Activated CD8-positive, alpha-beta memory T cell treated with anti-CD3 and anti-CD28 coated beads, Interleukin-2, amount 50 U/mL, for 48 hours (primary cell): ENCODE data around the gene ANKAR.
"Not testable (repeated sequence)": the region's sequence is repeated elsewhere in the genome, so short reads cannot be mapped to it uniquely, and the experiment has no call there.

ENCODE experiments used
- DNase-seq: peaks from one replicate; pipeline ENCODE4 v3.0.0-alpha.2; 2020

The ANKAR gene

DNA sequence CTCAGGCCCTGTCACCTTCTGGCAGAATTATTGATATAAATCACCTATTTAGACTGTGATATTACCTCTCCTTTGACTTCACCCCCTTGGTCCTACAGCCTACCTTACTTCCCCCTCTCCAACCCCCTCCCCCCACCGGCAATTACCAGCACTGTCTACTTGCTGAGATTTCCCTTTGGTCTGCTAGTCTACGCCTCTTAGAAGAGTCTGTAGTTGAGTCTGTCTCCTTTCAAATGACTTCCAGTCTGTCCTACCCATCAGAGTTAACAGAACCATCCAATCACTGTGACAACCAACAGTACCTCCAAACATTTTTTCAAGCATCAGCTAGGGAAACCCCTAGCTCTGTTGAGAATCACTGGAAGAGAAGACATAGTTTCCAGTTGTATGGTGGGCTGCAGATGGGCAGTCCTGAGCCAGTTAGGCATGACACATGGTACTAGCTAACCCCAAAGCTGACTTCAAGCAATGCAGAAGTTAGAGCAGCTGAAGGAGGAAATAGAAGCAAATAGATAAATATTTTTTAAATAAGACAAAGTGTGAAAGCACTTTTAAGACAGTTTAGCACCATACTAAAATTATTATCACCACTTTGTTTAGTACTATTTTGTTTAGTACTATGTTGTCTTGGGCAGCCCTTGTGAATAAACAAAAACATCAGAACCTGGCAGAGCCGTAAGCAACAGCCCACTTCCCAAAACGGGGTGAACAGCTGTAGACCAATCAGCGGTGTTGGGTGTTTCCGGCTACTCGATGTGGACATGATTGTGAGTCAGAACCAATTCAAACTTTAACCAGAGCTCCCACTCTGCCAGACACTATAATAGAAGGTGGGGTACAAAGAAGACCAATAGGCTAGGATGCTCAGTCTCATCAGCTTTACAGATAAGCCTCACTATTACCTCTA is 15.9 kb upstream of the ANKAR start:
- no peak for DNase-seq

DNA sequence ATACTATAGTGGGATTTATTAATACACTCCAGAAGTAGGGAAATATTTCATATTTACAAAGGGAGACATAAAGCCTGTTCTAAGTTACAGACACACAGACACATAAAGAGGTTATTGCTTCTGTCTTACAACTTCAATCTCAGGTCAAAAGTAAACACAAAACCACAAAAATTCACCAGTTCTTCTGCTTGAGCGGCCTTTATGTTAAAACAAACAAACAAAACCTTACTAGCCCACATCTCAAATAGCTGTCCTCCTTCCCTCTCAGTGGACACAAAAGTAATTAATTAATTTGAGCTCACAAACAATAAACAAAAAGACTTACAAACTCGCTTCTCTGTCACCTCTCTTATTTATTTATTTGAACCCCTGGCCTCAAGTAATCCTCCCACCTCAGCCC is 14.7 kb upstream of the ANKAR start:
- DNase-seq, result no peak

DNA sequence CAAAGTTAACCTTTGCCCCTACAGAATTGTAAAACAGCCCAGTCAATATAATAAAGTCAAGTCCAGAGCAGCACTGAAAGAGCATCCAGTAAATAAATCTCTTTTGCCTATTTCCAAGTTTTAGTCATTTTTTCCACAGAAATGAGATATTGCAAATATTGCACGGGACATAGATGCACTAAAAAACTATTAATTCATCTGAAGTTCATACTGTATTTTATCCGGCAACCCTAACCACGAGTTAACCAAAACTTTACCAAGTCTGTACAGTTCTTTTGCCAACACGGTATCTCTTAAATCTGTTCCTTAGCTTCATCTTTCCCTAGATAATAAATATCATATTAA is 13.7 kb upstream of the ANKAR start:
- DNase-seq, result no peak

DNA sequence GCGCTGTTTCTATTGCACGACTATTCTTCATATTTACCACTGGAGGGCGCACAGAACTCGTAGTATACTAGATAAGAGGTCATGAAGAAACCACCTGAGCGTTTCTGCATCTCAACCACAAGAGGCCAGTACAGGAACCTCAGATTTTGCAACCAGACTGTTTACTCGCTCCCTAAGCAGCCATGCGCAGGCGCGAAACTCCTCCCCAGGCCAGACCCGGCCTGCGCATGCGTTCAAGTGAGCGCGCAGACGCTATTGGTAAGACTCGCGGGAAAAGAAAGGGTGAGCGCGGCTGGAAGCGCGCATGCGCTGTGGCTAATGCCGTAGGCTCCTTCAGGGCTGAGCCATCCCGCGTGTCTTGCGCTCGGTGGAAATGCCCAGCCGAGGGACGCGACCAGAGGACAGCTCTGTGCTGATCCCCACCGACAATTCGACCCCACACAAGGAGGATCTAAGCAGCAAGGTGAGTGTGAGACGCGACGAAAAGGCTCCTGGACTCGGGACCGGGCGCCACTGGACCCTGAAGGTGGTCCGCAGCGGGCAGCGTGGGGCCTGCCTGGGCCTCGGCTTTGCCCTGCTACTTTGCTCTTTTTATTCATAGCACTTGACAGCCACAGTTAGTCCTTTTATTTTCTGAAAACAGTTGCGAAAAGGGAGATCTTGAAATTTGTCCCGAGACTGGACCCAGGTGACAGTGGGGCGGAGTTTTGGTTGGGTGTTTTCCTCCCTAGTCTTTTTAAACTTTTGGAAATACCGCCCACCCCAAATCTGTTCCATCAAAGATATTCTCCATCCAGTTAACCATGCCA is 13.1 kb upstream of the ANKAR start, which contains the start of gene ASNSD1:
Gene ASNSD1, plus strand, starts transcription at position 312 of the 809 bp plus-strand sequence. CDS start 4,674 bp downstream, outside the sequence.
- peak; percentile 99 for DNase-seq

DNA sequence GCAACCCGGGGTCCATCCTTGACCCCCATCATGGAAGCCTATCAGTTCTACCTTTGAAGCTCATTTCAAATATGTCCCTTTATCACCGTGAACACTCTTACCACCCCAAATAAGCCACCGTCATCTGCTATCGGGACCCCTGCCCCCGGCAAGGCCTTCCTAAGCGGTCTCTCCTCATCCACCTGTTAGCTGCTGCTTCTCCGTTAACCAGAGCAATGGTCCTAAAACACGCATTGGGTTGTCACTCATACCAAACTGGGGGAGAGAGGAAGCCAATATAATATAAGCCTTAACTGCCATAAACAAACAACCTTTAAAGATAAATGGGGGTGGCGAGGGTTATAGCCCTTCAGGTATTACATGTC is 12.5 kb upstream of the ANKAR start:
- DNase-seq, result no peak

DNA sequence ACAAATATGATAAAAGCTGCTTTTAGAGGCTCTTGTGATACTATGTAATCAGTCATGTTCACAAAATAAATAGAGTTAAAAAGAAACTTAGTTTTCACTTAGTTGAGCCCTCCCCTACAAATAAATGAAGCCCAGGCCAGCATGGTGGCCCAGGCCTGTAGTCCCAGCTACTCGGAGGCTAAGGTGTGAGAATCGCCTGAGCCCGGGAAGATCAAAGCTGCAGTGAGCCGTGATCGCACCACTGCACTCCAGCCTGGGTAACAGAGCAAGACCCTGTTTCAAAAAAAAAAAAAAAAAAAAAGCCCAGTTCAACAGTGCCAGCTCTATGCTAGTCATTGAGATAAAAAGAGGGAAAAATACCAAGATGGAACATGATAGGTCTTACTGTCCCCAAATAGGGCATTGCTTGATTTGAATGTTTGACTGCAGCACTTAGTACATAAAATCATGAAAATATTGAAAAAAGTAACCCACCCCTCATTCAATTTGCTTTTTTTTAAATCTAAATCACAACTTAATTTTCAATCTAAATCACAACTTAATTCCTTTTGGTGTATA is 11.7 kb upstream of the ANKAR start:
- DNase-seq, result no peak

DNA sequence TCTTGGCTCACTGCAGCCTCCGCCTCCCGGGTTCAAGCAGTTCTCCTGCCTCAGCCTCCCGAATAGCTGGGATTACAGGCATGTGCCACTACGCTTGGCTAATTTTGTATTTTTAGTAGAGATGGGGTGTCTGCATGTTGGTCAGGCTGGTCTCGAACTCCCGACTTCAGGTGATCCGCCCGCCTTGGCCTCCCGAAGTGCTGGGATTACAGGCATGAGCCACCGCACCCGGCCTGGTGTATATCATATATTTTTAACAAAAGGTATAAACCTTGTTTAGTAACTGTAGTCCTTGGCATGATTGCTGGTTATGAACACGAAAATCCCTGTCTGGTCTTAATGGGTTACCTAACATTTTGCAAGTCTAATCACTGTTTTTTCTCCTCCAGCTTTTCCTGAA is 11.2 kb upstream of the ANKAR start:
- DNase-seq, result not testable (repeated sequence)

DNA sequence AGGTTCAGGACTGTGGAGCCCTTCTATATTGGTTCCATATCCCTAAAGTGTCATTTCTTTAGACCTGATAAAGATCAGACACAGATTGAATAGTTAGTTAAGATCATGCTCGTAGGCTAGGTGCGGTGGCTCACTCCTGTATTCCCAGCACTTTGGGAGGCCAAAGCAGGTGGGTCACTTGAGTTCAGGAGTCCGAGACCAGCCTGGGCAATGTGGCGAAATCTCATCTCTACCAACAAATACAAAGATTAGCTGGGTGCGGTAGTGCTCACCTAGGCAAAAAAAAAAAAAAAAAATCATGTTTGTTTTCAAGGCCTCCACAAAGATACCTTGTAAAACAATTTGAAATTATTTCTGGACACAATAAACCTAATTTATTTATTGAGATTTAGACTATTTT is 4.6 kb upstream of the ANKAR start:
- no peak for DNase-seq

DNA sequence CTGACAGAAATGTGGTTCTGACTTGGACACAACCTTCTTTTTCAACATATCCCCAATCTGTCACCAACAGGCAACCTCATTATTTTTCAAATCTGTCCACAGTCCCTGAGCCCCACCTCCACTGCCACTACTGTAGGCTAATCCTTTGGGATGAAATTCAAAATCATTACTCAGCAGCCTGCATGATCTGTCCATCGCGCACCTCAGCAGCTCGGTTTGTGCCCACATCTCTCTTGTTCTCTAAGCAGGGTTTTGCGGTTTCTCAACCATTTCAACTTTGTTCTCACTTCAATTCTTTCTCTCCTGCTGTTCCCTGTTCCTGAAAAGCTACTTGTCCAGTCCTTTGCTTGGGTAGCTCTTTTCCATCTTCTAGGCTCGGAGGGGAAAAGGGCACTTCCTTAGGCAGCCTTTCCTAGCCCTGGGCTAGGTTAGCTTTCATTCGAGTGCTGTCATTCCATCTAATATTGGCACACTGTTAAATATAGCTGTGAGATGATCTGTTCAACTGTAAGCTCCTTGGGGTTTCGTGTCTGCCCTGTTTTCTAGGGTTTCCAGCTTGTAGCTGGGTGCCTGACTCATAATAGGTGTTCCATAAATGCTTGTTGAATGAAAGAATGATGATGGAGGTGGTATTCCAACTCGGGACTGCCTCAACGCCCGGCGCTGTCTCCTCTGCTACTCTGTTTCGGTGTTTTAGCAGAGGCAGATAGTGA is 653 bp upstream of the ANKAR start:
- DNase-seq, result no peak

DNA sequence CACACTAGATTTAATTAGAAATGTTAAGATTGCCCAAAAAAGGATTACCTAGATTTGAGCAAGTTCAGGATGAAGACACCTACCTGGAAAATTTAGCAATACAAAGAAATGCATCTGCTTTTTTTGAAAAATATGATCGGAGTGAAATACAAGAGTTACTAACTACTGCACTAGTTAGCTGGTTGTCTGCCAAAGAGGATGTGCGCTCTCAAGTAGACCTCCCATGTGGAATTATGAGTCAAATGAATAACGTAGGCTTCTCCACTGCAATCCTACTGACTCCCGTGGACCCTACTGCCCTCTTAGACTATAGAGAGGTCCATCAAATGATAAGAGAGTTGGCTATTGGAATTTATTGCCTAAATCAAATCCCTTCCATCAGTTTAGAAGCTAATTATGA is 2.0 kb downstream of the ANKAR start:
- DNase-seq, result no peak

DNA sequence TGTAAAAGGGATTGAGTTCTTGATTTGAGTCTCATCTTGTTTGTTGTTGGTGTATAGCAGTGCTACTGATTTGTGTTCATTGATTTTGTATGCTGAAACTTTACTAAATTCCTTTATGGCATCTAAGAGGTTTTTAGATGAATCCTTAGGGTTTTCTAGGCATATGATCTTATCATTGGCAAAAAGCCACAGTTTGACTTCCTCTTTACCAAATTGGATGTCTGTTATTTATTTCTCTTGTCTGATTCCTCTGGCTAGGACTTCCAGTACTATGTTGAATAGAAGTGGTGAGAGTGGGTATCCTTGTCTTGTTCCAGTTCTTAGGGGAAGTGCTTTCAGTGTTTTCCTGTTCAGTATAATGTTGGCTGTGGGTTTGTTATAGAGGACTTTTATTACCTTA is 4.8 kb downstream of the ANKAR start:
- DNase-seq, result no peak

DNA sequence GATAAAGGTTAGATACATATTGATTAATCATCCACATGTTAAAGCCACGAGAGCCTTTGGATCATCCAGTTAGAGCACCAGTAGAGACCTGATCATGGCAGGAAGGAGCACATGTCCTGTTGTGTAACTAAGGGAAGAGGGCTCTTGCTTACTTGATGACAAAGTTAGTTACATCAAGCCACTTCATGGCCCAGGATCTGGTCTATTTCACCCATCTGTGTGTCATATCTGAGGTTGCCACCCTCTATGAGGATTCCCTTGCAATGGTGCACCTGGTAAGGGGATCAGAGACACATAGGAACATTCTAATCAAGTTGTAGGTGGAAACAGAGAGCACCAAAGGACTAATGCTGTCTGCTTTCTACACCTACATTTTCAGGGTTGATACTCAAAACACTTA is 6.7 kb downstream of the ANKAR start:
- no peak for DNase-seq

DNA sequence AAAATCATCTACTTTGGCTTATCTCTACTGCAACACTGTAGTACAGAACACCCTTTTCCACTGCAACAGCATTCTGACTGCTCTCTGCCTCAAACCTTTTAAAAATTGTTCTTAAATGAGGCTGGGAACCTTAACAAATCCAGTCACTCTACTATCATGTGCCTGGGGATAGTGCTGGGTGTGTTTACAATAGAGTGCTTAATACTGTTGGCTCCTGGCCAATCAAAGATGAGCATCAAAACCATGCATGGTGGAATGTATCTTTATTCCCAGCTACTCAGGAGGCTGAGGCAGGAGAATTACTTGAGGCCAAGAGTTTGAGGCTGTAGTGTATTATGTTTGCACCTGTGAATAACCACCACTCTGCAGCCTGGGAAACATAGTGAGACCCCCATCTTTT is 7.4 kb downstream of the ANKAR start:
- DNase-seq, result no peak

DNA sequence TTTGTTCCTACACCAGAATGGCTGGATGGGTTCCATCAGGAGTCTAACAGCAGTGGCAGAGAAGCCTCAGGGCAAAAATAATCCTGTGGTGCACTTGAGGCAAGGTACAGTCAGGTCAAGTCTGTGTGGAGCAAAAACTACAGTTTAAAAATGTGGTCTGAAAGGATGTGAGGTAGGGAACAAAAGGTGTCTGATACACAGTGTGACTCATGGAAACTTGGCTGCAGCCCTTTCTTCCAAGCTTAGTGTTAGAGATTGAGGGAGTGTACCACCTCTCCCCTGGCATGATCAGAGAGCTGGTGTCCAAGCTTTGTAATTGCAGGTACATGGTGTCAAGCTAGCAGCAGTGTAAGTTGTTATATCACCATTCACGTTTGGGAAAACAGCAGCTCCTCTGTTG is 8.9 kb downstream of the ANKAR start:
- no peak for DNase-seq

DNA sequence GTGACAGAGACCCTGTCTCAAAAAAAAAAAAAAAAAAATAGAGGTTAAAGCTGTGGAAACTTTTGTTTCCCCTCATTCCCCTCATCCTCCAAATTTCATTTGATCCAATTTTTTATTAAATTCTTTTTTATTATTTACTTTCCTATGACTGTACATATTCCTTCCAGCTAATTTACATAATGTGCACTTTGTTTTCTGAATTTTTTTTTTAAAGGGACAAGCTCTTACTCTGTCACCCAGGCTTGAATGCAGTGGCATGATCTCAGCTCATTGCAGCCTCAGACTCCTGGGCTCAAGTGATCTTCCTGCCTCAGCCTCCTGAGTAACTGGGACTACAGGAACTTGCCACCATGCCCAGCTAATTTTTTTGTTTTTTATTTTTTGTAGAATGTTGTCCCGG is 10.3 kb downstream of the ANKAR start:
- no peak for DNase-seq

DNA sequence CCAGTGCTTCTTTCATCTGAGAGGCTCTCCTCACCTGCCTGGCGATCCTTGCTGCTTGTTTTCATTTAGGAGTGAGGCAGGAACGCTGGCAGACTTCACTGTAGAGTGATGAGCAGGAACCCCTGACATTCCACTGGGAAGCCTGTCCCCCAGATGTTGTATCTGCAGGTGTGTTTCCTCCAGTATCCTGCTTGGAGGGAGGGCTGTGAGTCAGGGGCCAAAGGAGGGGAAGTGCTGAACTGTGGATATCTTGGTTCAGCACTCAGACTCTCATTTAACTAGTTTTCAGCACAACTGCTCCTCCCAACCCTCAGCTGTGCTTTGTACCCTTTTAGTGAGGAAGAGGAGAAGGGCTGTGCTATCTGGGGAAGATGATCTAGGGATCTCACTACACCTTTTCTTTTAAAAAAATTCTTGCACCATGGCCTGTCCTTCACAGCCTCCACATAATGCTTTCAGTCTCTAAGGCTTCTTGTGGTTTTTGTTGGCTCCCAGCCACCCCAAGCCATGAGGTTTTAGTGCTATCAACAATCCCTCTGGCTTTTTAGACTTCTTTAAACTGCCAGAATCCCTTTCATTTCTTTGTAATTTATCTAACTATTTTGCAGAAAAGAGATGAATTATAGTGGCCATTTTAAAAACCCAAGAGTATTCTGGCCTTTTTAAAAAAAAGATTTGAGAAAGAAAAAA is 11.2 kb downstream of the ANKAR start:
- no peak for DNase-seq

DNA sequence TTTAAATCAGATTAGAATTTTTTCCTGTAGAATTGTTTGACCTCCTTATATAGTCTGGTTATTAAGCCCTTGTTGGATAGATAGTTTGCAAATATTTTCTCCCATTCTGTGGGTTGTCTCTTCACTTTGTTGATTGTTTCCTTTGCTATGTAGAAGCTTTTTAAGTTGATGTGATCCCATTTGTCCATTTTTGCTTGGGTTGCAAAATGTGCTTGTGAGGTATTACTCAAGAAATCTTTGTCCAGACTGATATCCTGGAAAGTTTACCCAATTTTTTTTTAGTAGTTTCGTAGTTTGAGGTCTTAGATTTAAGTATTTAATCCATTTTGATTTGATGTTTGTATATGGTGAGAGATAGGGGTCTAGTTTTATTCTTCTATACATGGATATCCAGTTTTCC is 13.3 kb downstream of the ANKAR start:
- not testable (repeated sequence) for DNase-seq

DNA sequence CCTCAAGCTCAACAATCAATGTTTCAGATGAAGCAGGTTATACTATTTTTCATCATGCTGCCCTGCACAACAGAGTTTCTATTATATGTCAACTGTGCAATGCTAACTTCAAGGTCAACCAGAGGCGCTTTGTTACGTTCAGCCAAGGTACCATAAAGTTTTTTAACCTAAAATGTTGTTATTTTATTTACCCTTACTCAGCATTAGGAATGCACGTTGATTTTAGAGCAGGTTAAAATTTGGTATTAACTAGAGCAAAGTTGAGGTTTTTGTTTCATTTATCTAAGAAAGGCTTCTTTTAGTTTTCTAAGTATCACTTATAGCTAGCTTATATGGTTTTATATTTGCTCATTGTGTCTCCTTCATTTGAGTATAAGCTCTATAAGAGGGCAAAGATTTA is 21.8 kb downstream of the ANKAR start:
- no peak for DNase-seq

DNA sequence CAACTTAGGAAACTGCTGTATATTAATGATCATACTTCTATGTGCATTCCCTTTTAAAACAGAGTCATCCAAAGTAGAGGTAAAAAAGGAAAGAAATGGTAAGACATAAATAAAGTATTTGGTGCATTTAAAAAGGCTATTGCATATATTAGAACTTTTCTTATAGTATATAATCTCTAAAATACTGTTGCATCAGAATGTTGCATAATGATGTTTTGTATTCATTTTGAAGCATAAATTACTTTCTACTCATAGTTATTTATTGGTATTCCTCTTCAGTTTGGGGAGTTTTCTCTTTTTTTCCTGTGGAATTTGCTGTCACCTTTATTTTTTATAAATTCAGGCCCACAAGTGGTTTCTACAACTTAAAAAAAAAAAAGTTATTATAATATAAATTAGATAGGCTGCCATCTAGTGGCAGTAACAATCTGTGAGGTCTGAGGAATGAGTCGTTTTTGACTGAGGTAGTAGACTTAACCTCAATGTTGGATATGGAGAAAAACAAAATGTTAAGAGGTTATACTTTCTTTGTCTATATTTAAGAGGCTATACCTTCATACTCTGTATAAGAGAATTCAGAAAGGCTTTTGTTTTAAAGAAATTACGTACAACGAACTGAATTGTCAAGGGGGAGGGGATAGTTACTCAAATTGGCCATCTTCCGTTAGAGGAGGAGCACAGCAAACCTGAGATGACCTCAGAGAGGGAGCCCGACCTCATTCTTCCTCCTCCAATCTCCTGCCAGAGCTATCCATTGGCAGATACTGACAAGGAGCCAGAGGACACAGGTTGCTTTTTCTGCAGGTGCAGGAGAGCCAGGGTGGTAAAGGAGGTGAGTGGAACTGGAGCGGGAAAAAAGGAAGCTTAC is 23.8 kb downstream of the ANKAR start:
- DNase-seq, result no peak

DNA sequence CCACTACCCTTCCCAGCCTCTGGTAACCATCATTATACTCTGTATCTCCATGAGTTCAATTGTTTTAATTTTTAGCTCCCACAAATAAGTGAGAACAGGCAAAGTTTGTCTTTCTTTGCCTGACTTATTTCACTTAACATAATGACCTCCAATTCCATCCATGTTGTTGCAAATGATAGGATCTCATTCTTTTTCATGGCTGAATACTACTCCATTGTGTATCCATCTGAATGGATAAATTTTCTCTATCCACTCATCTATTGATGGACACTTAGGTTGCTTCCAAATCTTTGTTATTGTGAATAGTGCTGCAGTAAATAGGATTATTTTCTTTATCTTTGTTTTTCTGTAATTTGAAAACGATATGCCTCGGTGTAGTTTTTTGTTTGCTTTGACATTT is 26.2 kb downstream of the ANKAR start:
- DNase-seq, result no peak

DNA sequence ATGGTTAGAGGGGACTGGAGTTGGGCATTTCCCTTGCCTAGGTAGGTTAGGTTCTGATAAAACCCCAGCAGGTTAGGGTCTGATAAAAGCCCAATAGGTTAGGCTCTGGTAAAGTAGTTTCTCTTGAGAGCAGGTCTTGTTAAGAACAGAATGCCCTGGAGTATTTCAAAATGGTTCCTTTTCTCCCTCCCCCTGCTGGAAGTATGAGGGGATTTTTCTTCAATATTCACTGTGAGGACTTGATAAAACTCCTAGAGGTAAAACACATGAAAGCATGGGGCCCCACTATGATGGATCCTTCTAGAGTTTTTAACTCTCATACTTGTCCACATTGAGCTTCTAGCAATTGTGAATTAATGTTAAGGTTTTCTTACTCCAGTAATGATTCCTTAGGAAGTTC is 27.6 kb downstream of the ANKAR start:
- no peak for DNase-seq
